GM19025 (cell line): ENCODE data around the gene GPAT3.

ENCODE experiments used
- ATAC-seq: cut with Tn5 transposase; IDR thresholded peaks from one replicate; pipeline ENCODE4 v1.9.1; 2021; ENCODE audit warnings: mild to moderate bottlenecking, low read depth, moderate library complexity; ENCODE audit not compliant: unreplicated experiment

GPAT3 gene

GRCh38 chr4:83631066-83631465, 95.2 kb downstream of the GPAT3 start:
- no peak for ATAC-seq

- no peak for ATAC-seq
Measured at GRCh38 chr4:83636930-83637329, 101.0 kb downstream of the GPAT3 start.

GRCh38 chr4:83639849-83640493, 104.1 kb downstream of the GPAT3 start:
- peak; percentile 59 for ATAC-seq

GRCh38 chr4:83643036-83643435, 107.1 kb downstream of the GPAT3 start:
- ATAC-seq, result no peak

- peak; percentile 51 for ATAC-seq
Measured at GRCh38 chr4:83644677-83645659, 109.1 kb downstream of the GPAT3 start.

- ATAC-seq, result no peak
Measured at GRCh38 chr4:83646538-83647239, 110.8 kb downstream of the GPAT3 start.

- ATAC-seq, result no peak
Measured at GRCh38 chr4:83651846-83652245, 115.9 kb downstream of the GPAT3 start.
